GM12878 (cell line): ENCODE results near the gene C15orf62. TPM values are rescaled to one million over a fixed set of nuclear protein-coding genes. Genes with fewer than 3 reads are reported as not detected.

Experiments used
- CBX5 ChIP-seq: sonication (generic); IDR thresholded peaks from 2 replicates; pipeline ENCODE4 v1.6.1; 2016; ENCODE audit warnings: low read depth, moderate library complexity, mild to moderate bottlenecking, inconsistent platforms
- CHD4 ChIP-seq: fragments of 200-600 bp; sonication (generic); IDR thresholded peaks from 2 replicates; pipeline ENCODE4 v1.6.1; 2016; ENCODE audit warnings: mild to moderate bottlenecking
- HCFC1 ChIP-seq: fragments of 150-350 bp; IDR thresholded peaks from 2 replicates; pipeline ENCODE4 v1.6.1; 2014; ENCODE audit warnings: low read length
- IKZF1 ChIP-seq: fragments of 450-650 bp; conservative IDR thresholded peaks from 2 replicates; pipeline ENCODE4 v1.6.1; 2017; ENCODE audit warnings: antibody characterized with exemption, mild to moderate bottlenecking
- JUND ChIP-seq: IDR thresholded peaks from 2 replicates; pipeline ENCODE4 v1.6.1; 2012; ENCODE audit warnings: low read depth, mild to moderate bottlenecking, low read length, improper control_type of control experiment, moderate library complexity
- MYC ChIP-seq: IDR thresholded peaks from 2 replicates; pipeline ENCODE4 v1.6.1; 2011; ENCODE audit warnings: mild to moderate bottlenecking, low read length, moderate library complexity, inconsistent platforms; ENCODE audit not compliant: insufficient read depth, insufficient replicate concordance, insufficient read length, severe bottlenecking
- NBN ChIP-seq: fragments of 450-650 bp; IDR thresholded peaks from 2 replicates; pipeline ENCODE4 v1.6.1; 2016
- SMAD5 ChIP-seq: IDR thresholded peaks from 2 replicates; pipeline ENCODE4 v1.6.1; 2016; ENCODE audit warnings: antibody characterized with exemption, low read depth
- TAF1 ChIP-seq: IDR thresholded peaks from 2 replicates; pipeline ENCODE4 v1.6.1; 2011; ENCODE audit warnings: mild to moderate bottlenecking, low read depth, low read length, borderline replicate concordance
- TCF7 ChIP-seq: IDR thresholded peaks from 2 replicates; pipeline ENCODE4 v1.6.1; 2014; ENCODE audit warnings: antibody characterized with exemption, borderline replicate concordance
- ZNF207 ChIP-seq: fragments of 450-650 bp; IDR thresholded peaks from 2 replicates; pipeline ENCODE4 v1.6.1; 2014; ENCODE audit warnings: antibody characterized with exemption, mild to moderate bottlenecking, borderline replicate concordance
- polyA plus RNA-seq, 11 experiments: library from polyadenylated mRNA; depleted of rRNA in 4 of 11; unstranded in 6 of 11; stranded (reverse) in 5 of 11; fragments of >200 nt; fragmentation: Nextera tagmentation in 4 of 11; fragmentation: Illumina TruSeq in 1 of 11; extraction: Ambion mirVana in 4 of 11; extraction: Trizol in 1 of 11; gene quantifications; 1 replicate in 1 of 11; 2 replicates in 10 of 11; pipeline versions ENCODE4 v1.2.1 to v1.2.3, GENCODE V29; 2011 to 2016; ENCODE audit warnings: inconsistent platforms in 2 of 11, missing spikeins in 2 of 11, low read depth in 1 of 11
- total RNA-seq, 4 experiments: library from RNA; depleted of rRNA in 3 of 4; stranded (reverse); fragments of >200 nt in 3 of 4; fragmentation: Illumina TruSeq in 1 of 4; extraction: Trizol in 1 of 4; gene quantifications; 2 replicates each; pipeline versions ENCODE4 v1.2.1 to v1.2.3, GENCODE V29; 2013 to 2021
- TF ChIP-seq, protein P1 (sequence below): fragments of 450-650 bp; IDR thresholded peaks from 2 replicates; pipeline ENCODE4 v1.6.1; 2017; ENCODE audit warnings: mild to moderate bottlenecking, moderate library complexity
- TF ChIP-seq, protein P2 (sequence below): IDR thresholded peaks from 2 replicates; pipeline ENCODE4 v1.6.1; 2012; ENCODE audit warnings: low read depth, low read length, improper control_type of control experiment
- TF ChIP-seq, protein P3 (sequence below): fragments of 450-650 bp; IDR thresholded peaks from 2 replicates; pipeline ENCODE4 v1.6.1; 2016; ENCODE audit warnings: mild to moderate bottlenecking
- TF ChIP-seq, protein P4 (sequence below): fragments of 450-650 bp; IDR thresholded peaks from 2 replicates; pipeline ENCODE4 v1.6.1; 2017; ENCODE audit warnings: mild to moderate bottlenecking, low read depth, inconsistent platforms; ENCODE audit not compliant: poor library complexity, severe bottlenecking
- TF ChIP-seq, protein P5 (sequence below), 3 experiments: IDR thresholded peaks in 2 of 3; conservative IDR thresholded peaks in 1 of 3; 2 replicates each; pipeline ENCODE4 v1.5.1; 2011; ENCODE audit warnings: low read depth in 3 of 3, low read length in 3 of 3, mild to moderate bottlenecking in 3 of 3, control low read depth in 2 of 3, moderate library complexity in 2 of 3, inconsistent platforms in 1 of 3, mixed read lengths in 1 of 3; ENCODE audit not compliant: control insufficient read depth in 2 of 3, insufficient read depth in 1 of 3; ENCODE audit errors: extremely low read depth in 1 of 3

Gene C15orf62
- total and polyA plus RNA-seq, 10 of the 15 experiments (the other 5 are each of a cell fraction or from before 2014, with no cell fraction given): 0.06 to 0.68 (median 0.40) TPM; not detected in 1

DNA sequence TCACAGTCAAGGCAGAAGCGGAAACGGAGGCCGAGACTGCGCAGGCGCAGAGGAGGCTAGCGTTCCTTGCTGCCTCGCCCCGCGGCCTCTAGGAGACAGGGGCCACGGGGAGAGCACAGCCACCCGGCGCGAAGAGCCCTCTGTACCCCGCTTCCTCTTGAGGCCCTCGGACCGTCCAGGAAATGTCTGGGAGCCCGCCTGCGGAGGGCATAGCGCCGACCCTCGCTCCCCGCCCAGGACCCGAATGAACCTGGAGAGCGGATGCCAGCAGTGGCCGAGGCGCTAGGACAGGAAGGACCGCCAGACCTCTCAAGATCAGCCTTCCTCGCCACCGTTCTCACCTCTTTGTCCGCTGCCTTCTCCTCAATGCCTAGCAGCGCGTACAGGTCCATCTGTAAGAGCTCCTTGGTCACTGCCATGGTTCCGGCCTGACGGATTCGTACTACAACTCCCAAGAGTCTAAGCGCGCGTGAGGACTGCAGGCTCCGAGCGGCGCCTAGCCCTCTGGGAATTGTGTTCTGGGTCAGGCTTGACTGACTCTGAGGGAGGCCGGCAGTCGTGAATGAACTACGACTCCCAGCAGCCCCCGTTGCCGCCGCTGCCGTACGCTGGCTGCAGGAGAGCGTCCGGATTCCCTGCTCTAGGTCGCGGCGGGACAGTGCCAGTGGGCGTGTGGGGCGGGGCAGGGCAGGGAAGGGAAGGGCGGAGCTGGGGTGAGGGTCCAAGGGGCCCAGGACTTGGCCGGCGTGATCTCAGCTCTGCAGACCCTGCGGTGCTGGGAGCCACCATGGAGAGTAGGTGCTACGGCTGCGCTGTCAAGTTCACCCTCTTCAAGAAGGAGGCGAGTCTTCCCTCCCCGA lies 37.5 kb downstream of the C15orf62 start, which contains the start of the genes DNAJC17 and ZFYVE19 (continued):
- TF ChIP-seq IKZF1 (peak; percentile 99), JUND (no peak), TAF1 (peak; percentile 36; the same call in 1 of the 2 replicates), SMAD5 (peak; percentile 83), ZNF207 (peak; percentile 82; the same call in 1 of the 2 replicates), NBN (peak; percentile 69; the same call in 1 of the 2 replicates), TCF7 (no peak), HCFC1 (peak; percentile 96), CHD4 (no peak), CBX5 (no peak), MYC (no peak)
- TF ChIP-seq, protein P1, sequence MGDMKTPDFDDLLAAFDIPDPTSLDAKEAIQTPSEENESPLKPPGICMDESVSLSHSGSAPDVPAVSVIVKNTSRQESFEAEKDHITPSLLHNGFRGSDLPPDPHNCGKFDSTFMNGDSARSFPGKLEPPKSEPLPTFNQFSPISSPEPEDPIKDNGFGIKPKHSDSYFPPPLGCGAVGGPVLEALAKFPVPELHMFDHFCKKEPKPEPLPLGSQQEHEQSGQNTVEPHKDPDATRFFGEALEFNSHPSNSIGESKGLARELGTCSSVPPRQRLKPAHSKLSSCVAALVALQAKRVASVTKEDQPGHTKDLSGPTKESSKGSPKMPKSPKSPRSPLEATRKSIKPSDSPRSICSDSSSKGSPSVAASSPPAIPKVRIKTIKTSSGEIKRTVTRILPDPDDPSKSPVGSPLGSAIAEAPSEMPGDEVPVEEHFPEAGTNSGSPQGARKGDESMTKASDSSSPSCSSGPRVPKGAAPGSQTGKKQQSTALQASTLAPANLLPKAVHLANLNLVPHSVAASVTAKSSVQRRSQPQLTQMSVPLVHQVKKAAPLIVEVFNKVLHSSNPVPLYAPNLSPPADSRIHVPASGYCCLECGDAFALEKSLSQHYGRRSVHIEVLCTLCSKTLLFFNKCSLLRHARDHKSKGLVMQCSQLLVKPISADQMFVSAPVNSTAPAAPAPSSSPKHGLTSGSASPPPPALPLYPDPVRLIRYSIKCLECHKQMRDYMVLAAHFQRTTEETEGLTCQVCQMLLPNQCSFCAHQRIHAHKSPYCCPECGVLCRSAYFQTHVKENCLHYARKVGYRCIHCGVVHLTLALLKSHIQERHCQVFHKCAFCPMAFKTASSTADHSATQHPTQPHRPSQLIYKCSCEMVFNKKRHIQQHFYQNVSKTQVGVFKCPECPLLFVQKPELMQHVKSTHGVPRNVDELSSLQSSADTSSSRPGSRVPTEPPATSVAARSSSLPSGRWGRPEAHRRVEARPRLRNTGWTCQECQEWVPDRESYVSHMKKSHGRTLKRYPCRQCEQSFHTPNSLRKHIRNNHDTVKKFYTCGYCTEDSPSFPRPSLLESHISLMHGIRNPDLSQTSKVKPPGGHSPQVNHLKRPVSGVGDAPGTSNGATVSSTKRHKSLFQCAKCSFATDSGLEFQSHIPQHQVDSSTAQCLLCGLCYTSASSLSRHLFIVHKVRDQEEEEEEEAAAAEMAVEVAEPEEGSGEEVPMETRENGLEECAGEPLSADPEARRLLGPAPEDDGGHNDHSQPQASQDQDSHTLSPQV: no peak
- TF ChIP-seq, protein P2, sequence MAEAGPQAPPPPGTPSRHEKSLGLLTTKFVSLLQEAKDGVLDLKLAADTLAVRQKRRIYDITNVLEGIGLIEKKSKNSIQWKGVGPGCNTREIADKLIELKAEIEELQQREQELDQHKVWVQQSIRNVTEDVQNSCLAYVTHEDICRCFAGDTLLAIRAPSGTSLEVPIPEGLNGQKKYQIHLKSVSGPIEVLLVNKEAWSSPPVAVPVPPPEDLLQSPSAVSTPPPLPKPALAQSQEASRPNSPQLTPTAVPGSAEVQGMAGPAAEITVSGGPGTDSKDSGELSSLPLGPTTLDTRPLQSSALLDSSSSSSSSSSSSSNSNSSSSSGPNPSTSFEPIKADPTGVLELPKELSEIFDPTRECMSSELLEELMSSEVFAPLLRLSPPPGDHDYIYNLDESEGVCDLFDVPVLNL: 0 out of 2 replicates have a peak, but pooled peaks have one; percentile 48
- TF ChIP-seq, protein P3, sequence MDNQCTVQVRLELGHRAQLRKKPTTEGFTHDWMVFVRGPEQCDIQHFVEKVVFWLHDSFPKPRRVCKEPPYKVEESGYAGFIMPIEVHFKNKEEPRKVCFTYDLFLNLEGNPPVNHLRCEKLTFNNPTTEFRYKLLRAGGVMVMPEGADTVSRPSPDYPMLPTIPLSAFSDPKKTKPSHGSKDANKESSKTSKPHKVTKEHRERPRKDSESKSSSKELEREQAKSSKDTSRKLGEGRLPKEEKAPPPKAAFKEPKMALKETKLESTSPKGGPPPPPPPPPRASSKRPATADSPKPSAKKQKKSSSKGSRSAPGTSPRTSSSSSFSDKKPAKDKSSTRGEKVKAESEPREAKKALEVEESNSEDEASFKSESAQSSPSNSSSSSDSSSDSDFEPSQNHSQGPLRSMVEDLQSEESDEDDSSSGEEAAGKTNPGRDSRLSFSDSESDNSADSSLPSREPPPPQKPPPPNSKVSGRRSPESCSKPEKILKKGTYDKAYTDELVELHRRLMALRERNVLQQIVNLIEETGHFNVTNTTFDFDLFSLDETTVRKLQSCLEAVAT: 0 out of 2 replicates have a peak, but pooled peaks have one; percentile 44
- TF ChIP-seq, protein P4, sequence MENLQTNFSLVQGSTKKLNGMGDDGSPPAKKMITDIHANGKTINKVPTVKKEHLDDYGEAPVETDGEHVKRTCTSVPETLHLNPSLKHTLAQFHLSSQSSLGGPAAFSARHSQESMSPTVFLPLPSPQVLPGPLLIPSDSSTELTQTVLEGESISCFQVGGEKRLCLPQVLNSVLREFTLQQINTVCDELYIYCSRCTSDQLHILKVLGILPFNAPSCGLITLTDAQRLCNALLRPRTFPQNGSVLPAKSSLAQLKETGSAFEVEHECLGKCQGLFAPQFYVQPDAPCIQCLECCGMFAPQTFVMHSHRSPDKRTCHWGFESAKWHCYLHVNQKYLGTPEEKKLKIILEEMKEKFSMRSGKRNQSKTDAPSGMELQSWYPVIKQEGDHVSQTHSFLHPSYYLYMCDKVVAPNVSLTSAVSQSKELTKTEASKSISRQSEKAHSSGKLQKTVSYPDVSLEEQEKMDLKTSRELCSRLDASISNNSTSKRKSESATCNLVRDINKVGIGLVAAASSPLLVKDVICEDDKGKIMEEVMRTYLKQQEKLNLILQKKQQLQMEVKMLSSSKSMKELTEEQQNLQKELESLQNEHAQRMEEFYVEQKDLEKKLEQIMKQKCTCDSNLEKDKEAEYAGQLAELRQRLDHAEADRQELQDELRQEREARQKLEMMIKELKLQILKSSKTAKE: no peak
- TF ChIP-seq, protein P5, sequence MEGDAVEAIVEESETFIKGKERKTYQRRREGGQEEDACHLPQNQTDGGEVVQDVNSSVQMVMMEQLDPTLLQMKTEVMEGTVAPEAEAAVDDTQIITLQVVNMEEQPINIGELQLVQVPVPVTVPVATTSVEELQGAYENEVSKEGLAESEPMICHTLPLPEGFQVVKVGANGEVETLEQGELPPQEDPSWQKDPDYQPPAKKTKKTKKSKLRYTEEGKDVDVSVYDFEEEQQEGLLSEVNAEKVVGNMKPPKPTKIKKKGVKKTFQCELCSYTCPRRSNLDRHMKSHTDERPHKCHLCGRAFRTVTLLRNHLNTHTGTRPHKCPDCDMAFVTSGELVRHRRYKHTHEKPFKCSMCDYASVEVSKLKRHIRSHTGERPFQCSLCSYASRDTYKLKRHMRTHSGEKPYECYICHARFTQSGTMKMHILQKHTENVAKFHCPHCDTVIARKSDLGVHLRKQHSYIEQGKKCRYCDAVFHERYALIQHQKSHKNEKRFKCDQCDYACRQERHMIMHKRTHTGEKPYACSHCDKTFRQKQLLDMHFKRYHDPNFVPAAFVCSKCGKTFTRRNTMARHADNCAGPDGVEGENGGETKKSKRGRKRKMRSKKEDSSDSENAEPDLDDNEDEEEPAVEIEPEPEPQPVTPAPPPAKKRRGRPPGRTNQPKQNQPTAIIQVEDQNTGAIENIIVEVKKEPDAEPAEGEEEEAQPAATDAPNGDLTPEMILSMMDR (IDR thresholded peaks at IDR 0.05 in 2 of 3, conservative IDR thresholded peaks at IDR 0.05 in 1 of 3; ENCODE audit: control insufficient read depth in 2 of 3, extremely low read depth in 1 of 3, insufficient read depth in 1 of 3, low read depth in 3 of 3, low read length in 3 of 3): peak in 1 of 3 experiments; percentile 20; a peak in 1 of 6 replicates
